GM19324 (cell line): ENCODE measurements around the gene ARV1.

Experiments used
- ATAC-seq: cut with Tn5 transposase; IDR thresholded peaks from one replicate; pipeline ENCODE4 v1.9.1; 2021; ENCODE audit warnings: mild to moderate bottlenecking, moderate library complexity; ENCODE audit not compliant: unreplicated experiment, low FRiP score

ARV1 gene

DNA sequence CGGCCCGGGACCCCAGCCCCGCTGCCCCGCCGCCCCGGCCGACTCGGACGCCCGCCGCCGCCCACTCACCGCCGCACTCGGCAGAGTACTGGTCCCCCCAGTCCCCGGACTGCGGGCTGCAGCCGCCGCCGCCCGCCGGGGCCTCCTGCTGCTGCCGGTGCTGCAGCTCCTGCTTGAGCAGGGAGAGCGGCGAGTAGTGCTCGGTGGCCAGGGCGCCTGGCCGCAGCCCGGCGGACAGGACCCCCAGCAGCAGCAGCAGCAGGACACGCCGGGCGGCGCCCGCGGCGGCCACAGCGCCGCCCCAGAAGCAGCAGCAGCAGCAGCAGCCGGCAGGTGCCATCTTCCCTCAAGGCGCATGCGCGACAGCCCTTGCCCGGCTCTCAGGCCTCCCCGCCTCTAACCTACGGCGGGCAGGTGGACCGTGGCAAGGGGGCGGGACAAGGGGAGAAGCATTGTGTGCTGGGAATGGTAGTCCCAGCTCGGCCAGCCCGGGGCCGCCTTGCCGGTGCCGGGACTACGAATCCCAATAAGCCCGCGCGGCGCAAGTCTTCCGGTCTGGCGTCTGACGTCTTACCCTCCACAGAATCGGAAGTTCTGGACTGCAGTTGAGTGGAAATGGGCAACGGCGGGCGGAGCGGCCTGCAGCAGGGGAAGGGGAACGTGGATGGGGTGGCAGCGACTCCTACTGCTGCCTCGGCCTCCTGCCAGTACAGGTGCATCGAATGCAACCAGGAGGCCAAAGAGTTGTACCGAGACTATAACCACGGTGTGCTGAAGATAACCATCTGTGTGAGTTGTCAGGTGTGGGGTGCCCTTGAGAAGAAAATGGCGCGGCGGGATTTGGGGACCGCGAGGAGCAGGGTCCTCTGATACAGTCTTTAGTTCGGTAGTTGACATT, at the start of gene ARV1, which contains the start of gene TTC13:
Gene ARV1 (plus strand): TSS at position 604 of the 898 bp plus-strand sequence. CDS start 12 bp downstream, at position 616.
Gene TTC13 (minus strand): TSS at position 371 of the 898 bp plus-strand sequence. CDS start 31 bp downstream, at position 340.
- ATAC-seq, result peak; percentile 97

DNA sequence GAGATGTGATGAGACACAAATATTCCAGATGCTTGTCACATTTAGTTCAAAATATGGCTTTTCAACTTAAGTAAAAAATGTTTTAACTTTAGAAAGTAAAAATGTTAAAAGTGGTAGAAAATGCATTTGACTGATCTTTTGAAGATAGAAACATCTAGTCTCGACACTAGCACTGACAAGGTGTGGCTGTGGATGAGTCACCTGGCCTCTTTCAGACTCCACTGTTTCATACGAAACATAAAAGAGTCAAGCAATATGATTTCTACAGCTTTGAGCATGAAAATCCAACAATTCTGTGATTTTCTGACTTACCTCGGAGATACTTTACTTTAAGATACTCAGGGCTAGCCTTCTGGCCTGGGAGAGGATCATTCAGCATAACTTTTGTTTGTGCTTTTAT, 47.9 kb upstream of the ARV1 start:
- ATAC-seq, result no peak

DNA sequence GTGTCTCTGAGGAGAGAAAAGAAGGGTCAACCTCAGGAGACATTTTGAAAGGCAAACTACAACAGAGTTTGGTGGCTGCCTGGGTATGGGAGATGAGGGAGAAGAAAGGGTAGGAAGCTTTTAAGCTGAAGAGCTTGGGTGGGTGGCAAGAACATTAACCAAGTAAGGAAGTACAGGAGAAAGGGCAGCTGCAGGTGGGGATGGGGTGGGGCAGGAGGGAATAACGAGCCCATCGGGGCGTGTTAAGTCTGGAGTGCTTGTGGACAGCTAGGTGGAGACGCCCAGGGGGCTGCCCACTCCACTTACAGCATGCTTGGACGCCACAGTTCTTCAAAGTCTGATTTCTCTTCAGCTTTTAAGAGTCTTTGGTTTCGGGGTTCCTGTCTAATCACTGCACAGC, 43.0 kb upstream of the ARV1 start:
- ATAC-seq, result no peak

DNA sequence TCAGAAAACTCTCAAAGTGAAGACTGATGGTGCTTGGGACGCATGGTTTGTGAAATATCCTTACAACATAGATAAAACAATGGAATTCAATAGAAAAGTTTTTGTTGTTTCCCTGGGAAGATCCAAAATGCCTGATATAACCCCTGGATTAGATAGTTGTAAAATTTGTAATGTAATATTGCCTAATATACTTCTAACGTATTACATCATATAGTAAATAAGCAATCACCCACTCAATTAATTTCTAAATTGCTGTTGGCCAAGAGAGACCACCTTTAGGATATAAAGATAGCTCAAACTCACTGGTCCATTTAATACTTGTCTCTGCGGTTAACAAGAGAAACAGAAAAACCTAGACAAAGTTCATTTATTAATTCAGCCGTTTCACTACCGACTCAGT, 42.4 kb upstream of the ARV1 start:
- ATAC-seq, result no peak

DNA sequence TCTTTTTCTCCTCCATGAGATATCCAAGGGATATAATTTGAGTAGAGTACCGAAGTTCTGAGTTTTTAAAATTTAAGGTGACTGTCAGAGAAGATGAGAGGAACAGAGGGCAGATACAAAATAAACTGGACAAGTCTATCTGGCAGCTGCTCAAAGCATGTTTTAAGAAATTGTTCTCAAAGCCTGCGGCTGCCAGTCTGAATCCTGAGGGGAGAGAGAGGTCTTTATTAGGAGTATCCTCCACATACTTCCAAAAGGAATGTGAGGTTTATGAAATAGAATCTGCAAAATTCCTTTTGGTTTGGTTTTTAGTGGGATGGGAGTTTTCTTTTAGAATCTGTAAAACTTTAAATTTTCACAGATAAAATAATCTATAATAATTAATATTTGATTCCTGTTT, 41.5 kb upstream of the ARV1 start:
- ATAC-seq, result no peak

- no peak for ATAC-seq
Observed at GRCh38 chr1:230938924-230939368, 39.9 kb upstream of the ARV1 start.

- no peak for ATAC-seq
Observed at GRCh38 chr1:230939806-230940489, 38.9 kb upstream of the ARV1 start.

DNA sequence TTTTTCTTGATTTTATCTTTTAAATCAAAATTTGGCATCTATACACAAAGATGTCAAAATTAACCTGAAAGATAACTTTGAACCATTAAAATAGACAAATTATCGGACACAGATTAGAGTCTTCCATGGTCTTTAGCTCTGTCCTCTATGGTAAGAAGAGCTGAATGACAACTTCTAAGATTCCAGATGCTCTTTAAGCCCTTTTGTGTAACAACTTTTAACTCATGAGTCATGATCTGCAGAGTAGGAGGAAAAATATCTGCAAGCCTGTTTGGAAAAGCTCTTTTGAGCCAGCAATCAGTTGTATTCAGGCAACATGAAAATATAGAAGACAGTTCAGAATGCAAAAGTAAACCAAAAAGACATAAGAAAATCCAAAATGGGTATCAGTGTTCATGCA, 38.0 kb upstream of the ARV1 start:
- no peak for ATAC-seq

DNA sequence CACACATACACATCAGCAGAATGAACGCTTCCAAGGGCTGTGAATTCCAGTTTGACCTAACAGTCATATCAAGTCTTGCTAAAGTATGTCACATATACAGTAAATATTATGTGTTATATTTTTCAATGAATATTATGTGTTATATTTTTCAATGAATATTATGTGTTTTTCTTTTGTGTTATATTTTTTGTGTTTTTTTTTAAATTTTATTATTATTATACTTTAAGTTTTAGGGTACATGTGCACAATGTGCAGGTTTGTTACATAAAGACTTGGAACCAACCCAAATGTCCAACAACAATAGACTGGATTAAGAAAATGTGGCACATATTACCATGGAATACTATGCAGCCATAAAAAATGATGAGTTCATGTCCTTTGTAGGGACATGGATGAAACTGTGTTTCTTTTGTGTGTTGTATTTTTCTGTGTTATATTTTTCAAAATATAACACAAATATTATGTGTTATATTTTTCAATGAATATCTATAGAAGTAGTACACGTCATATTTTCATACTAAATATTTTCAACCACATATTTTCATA, 35.8 kb upstream of the ARV1 start:
- ATAC-seq, result no peak

- ATAC-seq, result no peak
Observed at GRCh38 chr1:230948301-230948700, 30.6 kb upstream of the ARV1 start.

DNA sequence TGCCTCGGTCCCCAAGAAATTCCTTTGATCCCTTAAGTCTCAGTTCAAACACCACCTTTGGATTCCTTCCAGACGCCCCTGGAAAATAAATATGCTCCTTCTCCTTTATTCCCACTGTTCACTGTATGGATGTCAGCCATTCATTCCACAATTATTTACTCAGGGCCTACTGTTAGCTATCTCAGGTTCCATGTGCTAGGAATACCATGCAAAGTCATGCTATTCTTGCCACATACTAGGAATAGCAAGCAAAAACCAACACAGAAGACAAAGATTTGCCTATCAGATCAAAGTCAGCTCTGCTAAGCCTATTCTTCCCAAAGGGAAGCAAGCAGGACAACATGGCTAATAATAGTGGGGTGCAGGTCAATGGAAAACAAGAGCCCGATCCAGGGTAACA, 30.0 kb upstream of the ARV1 start:
- no peak for ATAC-seq

GRCh38 chr1:230950404-230950803, 28.5 kb upstream of the ARV1 start:
- ATAC-seq, result no peak

DNA sequence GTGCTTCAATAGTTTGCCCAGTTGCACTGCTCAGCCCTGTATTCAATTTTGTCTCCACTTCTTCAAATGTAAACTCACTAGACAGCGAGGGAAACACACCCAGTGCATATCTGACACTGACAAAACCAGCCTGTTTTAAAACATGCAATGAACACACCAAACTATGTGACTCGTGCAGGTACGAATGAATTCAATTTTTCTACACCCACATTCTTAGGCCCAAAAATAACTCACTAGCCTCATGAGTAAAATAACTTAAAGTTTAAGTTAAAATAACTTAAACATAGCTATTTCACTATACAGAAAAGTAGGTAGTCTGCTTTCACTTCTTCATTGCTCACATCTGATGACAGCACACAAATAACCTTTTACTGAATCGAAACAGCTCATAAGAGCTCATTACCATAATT, 21.3 kb upstream of the ARV1 start:
- no peak for ATAC-seq

DNA sequence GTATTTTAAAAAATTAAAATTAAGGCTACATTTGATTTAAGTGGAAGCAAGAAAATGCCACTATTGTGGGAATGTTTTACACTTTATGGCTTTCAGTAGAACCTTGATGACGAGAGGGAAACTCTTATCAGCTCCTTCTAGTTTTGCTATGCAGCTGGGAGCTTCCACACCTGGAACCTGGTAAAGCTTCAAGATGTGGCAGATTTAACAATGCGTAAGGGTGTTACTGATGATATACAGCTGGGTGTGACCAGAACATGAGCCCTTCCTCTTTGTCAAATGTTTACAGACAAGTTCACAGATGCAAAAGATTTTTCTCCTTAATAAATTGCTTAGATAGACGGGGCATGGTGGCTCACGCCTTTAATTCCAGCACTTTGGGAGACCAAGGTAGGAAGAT, 20.5 kb upstream of the ARV1 start:
- no peak for ATAC-seq

DNA sequence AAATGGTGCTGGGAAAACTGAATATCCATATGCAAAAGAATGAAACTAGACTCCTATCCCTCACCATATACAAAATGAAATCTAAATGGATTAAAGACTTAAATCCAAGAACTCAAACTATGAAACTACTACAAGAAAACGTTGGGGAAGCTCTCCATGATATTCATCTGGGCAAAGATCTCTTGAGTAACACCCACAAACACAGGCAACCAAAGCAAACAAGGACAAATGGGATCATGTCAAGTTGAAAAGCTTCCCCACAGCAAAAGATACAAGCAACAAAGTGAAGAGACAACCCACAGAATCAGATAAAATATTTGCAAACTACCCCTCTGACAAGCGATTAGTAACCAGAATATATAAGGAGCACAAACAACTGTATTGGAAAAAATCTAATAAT, 14.0 kb upstream of the ARV1 start:
- no peak for ATAC-seq

GRCh38 chr1:230965535-230965934, 13.4 kb upstream of the ARV1 start:
- ATAC-seq, result no peak

DNA sequence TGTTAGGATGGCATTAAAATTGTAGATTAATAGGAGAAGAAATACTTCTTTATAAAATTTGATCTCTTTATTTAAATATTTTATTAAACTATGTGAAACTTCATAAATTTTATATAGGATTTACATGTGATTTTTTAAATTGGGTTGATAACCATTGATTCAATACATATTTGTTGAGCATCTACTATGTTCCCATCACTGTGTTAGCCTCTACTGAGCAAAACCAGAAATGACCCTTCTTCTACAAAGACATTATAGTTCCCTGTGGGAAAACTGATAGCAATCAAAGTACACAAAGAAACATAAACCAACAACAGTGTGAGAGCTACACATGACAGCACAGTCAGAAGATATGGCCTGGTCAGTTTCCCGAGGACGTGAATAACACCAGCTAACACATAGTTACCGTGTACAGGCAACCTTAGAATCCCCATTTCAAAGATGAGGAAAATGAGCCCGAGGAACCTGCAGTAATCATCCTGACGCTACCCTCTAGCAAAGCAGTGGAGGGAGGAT, 12.5 kb upstream of the ARV1 start:
- no peak for ATAC-seq

DNA sequence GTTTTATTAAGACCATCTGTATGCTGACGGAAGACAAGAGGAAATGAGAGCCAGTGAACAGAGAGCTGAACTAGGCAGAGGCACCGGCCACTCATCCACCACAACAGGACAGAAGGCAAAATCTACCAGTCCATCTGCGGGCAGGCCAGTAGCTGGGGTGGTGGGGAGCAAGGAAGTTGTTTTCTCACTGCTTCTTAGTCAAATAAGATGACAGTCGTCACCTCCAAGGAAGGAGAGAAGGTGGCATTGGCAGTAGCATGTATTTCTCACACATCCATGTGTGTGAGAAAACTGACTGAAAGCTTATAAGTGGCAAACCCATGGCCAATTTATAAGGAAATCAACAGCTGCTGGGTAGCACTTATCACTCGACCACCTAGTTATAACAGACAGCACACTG, 8.5 kb upstream of the ARV1 start:
- ATAC-seq, result no peak

GRCh38 chr1:230971771-230972170, 7.1 kb upstream of the ARV1 start:
- no peak for ATAC-seq

DNA sequence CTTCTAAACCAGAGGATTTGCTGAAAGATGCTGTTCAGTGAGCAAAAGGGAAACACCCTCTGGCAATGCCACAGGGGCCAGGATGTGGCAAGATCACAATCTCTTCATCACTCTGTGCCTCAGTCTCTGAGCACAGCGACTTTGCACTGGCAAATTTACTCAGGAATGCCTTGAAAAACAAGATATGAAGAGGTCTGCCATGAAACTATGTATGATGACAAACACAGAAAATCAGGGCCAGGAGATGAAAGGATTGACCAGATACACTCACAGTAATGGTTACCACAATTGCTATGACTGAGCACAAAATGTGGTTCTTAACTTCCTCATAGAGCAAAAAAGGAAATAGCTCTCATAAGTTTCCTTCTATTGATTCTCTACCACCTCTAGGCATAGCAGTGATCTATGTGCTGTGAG, 6.0 kb upstream of the ARV1 start:
- peak; percentile 63 for ATAC-seq

DNA sequence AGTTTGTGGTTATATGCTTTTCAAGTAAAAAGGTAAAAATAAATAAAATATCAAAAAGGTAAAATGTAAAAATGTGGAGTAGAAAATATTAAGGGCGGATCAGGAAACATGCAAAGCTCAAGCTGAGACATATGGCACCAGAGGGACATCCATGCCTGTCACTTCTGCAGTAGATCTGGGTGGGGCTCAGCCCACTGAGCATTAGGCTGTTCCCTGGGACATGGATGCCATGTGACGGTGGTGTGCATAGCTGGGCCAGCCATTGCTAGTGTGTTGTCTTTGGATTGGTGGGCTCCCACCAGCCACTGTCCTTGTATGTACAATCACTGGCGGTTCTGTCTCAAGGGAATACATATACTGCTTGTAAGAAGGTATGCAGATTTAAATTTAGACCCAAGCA, 3.3 kb upstream of the ARV1 start:
- ATAC-seq, result no peak
